ENCODE data around the gene STYXL2. TPM values are rescaled to one million over a fixed set of nuclear protein-coding genes. Genes with fewer than 3 reads are reported as not detected.

The STYXL2 gene
- total and polyA plus RNA-seq, 4 donors, result 0.02 to 0.57 (median 0.09) TPM

GRCh38 chr1:167060141-167061072 is 33.5 kb upstream of the STYXL2 start:
- Histone ChIP-seq H3K9ac (ENCODE audit: insufficient read depth in 1 of 2, low read length in 2 of 2) (no peak overlapping the region), H3K9me3 (ENCODE audit: control insufficient read depth in 4 of 4, insufficient read depth in 3 of 4, low read length in 3 of 4) (no peaks in the 10 kb centered on the region), H3K36me3 (ENCODE audit: control insufficient read depth in 4 of 4, insufficient read depth in 4 of 4, low read length in 4 of 4) (no peaks in the 10 kb centered on the region), H3K27me3 (ENCODE audit: control insufficient read depth in 3 of 3, insufficient read depth in 3 of 3, low read length in 2 of 3) (peaks cover 0 to 4% (median 0%) of the 10 kb centered on the region in 3 donors), H3K4me1 (ENCODE audit: control insufficient read depth in 5 of 5, insufficient read depth in 5 of 5, low read length in 5 of 5) (peaks cover 0 to 2% (median 0%) of the 10 kb centered on the region in 5 donors), H3K4me3 (no peak overlapping the region), H3K27ac (ENCODE audit: low read depth in 1 of 2, low read length in 1 of 2) (no peak overlapping the region)
- WGBS, 2 donors, result 73 to 83% methylated on average over 10 of the region's 10 CpGs
- TF ChIP-seq CTCF (IDR thresholded peaks at IDR 0.05; ENCODE audit: control extremely low read depth, extremely low read depth), result no peak
- DNase-seq (no peak), ATAC-seq (ENCODE audit: insufficient read depth, low FRiP score) (no peak)

- no peak for ATAC-seq (ENCODE audit: insufficient read depth, low FRiP score)
- Histone ChIP-seq H3K4me3 (no peak overlapping the region), H3K9ac (ENCODE audit: insufficient read depth in 1 of 2, low read length in 2 of 2) (no peak overlapping the region), H3K36me3 (ENCODE audit: control insufficient read depth in 4 of 4, insufficient read depth in 4 of 4, low read length in 4 of 4) (no peaks in the 10 kb centered on the region), H3K27ac (ENCODE audit: low read depth in 1 of 2, low read length in 1 of 2) (no peak overlapping the region), H3K9me3 (ENCODE audit: control insufficient read depth in 4 of 4, insufficient read depth in 3 of 4, low read length in 3 of 4) (no peaks in the 10 kb centered on the region), H3K4me1 (ENCODE audit: control insufficient read depth in 5 of 5, insufficient read depth in 5 of 5, low read length in 5 of 5) (peaks cover 0 to 2% (median 0%) of the 10 kb centered on the region in 5 donors), H3K27me3 (ENCODE audit: control insufficient read depth in 3 of 3, insufficient read depth in 3 of 3, low read length in 2 of 3) (peaks cover 0 to 5% (median 0%) of the 10 kb centered on the region in 3 donors)
- DNase-seq, result no peak
- 84 to 89% methylated on average over 3 of the region's 3 CpGs for WGBS, 2 donors
- TF ChIP-seq CTCF (IDR thresholded peaks at IDR 0.05; ENCODE audit: control extremely low read depth, extremely low read depth), result no peak
Measured at GRCh38 chr1:167061073-167061464, 32.8 kb upstream of the STYXL2 start.

GRCh38 chr1:167064621-167065020 is 29.3 kb upstream of the STYXL2 start:
- DNase-seq (no peak), ATAC-seq (ENCODE audit: insufficient read depth, low FRiP score) (no peak)
- Histone ChIP-seq H3K9ac (ENCODE audit: insufficient read depth in 1 of 2, low read length in 2 of 2) (no peak overlapping the region), H3K27me3 (ENCODE audit: control insufficient read depth in 3 of 3, insufficient read depth in 3 of 3, low read length in 2 of 3) (peaks cover 0 to 5% (median 0%) of the 10 kb centered on the region in 3 donors), H3K4me1 (ENCODE audit: control insufficient read depth in 5 of 5, insufficient read depth in 5 of 5, low read length in 5 of 5) (no peaks in the 10 kb centered on the region), H3K36me3 (ENCODE audit: control insufficient read depth in 4 of 4, insufficient read depth in 4 of 4, low read length in 4 of 4) (no peaks in the 10 kb centered on the region), H3K4me3 (no peak overlapping the region), H3K9me3 (ENCODE audit: control insufficient read depth in 4 of 4, insufficient read depth in 3 of 4, low read length in 3 of 4) (no peaks in the 10 kb centered on the region), H3K27ac (ENCODE audit: low read depth in 1 of 2, low read length in 1 of 2) (no peak overlapping the region)
- no peak for TF ChIP-seq CTCF (IDR thresholded peaks at IDR 0.05; ENCODE audit: control extremely low read depth, extremely low read depth)
- WGBS, 2 donors, result 85 to 89% methylated on average over 9 of the region's 9 CpGs
